HG02852 (cell line): ENCODE measurements around the gene NCK2.

Experiments
- ATAC-seq: cut with Tn5 transposase; IDR thresholded peaks from one replicate; pipeline ENCODE4 v1.9.1; 2021; ENCODE audit warnings: mild to moderate bottlenecking, moderate library complexity; ENCODE audit not compliant: unreplicated experiment

Gene NCK2

DNA sequence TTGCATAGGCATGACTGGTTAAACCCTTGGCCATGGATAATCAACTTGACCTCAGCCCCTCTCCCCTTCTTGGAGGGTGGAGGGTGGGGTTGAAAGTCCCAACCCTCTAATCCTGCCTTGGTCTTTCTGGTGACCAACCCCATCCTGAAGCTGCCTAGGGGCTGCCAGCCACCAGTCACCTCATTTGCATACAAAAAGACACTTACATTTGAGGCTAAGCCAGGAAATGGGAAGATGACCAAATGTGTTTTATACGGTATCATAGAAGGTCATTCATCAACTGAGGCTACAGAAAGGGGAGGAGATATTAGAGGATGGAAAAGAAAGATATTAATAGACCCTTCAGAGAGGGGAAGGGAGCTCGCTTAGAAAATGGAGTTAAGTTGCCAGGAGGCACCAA is 96.8 kb downstream of the NCK2 start:
- ATAC-seq = no peak

DNA sequence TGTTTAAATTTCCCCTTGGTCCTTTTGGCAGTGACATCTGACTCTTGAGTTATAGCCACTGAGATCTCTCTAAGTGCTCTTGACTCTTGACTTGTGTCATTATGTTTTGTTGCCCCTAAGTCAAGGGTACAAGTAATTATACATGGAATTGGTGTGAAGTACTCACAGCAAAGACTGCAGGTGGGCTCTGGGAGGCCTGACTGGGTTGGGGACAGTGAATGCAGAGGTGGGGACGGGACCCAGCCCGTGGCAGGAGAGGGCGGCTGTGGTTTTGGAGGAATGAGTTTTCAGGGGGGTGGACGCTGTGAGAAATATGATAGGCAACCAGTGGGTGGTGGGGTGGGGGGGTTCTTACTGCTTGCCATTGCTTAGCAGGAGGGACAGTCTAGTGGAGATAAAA is 97.8 kb downstream of the NCK2 start:
- ATAC-seq = no peak

DNA sequence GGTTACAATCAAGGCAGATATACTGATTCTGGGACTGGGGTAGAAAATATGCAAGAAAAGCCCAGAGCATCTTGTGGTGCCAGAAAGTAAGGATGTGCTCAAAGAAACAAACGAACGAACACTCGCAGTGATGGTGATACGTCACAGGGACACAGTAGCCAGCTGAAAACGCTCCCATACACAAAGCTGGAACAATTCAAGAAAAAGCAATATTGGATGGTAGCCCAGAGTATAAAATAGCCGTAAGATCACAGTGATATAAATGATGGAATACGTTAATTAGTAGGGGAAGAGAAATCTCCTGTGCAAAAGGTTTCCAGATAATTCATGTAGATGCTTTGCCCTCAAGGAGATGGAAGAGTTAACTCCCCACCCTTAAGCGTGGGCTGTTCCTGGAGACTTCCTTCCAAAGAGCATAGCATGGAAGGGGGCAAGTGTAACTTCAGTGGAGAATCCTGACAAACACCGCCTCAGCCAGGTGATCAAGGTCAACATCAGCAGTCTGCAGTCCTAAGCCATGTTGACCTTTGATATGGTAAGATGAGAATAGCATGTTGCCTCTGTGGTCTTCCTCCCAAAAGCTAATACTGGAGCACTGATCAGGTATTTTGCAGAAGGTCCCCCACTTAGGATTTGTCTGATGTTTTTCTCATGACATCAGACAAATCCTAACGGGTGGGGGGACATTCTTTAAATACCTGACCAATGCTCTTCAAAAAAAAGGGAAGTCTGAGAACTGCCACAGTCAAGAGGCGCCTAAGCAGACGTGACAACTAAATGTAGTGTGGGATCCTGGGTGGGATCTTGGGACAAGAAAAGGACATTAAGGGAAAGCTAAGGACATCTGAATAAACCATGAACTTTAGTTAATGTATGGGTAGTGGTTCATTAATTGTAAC is 99.0 kb downstream of the NCK2 start:
- no peak for ATAC-seq

DNA sequence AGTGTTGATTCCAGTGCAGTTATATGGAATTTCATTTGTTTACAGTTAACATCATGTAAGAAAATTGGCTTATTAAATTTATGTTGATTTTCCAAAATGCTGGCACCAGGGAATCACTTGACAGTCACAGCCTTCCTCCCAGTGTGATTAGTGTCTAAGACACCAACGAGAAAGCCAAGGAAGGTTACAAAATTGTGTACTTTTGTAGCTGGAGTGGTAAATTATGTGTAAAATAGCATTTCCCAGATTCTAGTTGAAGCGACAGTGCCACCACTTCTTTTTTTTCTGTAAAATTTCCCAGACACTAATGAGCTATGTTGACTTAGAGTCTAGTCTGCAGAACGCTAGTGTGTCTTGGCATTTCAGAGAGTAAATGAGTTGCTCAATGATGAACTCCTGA is 101.3 kb downstream of the NCK2 start:
- ATAC-seq = no peak

DNA sequence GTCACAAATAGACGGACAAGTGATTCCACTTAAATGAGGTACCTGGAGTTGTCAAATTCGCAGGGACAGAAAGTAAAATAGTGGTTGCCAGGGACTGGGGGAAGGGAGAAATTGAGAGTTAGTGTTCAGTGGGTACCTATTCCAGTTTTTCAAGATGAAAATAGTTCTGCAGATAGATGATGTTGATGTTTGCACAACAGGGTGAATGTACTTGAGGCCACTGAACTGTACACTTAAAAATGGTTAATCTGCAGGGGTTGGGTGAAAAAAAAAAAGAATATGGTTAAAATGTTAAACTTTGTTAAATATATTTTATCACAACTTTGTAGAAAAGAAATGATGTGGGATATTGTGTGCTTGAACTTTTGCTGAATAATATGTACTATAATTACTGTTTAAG is 102.3 kb downstream of the NCK2 start:
- no peak for ATAC-seq

DNA sequence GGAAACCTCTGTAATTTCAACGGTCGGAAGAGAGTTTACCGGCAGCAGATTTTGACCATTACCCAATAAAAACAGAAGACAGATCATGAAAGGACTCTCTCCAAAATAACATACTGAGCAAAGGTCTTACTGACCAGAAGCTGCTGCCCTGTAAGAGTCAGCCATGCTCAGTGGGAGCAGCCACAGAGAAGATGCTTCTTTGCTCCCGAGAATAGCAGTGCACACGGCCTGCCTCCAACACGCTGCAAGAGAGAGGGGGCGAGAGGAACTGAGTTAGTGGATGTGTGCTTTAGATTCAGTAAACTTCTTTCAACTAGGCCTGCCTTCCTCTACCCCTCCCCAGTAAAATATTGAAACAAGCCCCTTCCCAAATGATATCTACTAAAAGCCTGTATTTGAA is 103.7 kb downstream of the NCK2 start:
- no peak for ATAC-seq

DNA sequence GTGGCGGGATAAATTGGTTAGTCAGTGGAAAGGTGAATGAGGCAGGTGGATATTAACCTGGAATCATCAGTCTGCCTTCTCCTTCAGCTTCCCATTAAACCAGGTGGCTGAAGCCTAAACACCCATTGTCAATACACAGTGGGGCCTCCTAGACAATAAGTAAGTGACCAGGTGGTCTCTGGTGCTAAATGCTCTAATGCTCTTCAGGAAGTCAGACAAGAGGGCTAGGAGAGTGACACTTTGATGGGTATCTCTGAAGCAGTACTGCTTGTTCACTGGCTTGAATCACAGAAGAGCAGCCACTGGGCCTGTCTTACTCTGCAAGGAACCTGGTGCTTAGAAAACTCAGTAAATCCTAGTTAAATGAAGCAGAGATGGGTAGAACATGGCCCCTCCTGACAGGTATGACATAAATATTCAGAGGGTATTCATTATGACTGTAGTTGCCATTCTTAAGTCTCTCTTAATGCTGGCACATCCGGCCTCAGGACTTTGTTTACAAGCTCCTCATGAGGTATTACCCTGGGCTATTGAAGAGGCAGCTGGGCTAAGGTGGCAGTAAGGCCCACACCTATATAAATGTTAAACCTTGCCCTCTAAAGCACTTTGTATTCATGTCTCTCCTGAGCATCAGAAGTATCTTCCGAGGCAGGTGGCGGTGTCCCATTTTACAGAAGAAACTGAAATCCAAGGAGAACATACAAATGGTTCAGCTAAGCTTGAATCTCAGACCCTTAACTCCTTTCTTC is 104.9 kb downstream of the NCK2 start:
- ATAC-seq = no peak

DNA sequence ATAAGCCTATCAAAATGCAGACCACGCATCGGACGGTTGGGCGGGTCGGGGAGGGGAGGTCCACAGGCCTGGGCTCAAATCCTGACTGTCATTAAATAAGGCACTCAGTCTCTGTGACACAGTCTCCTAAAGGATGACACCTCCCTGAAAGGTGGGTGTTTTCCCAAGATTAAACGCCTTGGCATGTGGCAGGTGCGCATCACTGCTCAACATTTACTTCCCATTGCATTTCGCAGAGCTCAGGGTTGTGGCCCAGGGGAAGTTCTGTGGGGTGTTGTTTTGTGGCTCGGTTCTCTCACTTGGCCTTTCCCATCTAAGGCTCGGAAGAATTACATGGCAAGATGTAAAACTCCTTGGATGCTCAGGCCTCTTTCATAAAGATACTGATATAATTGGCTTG is 107.4 kb downstream of the NCK2 start:
- no peak for ATAC-seq

DNA sequence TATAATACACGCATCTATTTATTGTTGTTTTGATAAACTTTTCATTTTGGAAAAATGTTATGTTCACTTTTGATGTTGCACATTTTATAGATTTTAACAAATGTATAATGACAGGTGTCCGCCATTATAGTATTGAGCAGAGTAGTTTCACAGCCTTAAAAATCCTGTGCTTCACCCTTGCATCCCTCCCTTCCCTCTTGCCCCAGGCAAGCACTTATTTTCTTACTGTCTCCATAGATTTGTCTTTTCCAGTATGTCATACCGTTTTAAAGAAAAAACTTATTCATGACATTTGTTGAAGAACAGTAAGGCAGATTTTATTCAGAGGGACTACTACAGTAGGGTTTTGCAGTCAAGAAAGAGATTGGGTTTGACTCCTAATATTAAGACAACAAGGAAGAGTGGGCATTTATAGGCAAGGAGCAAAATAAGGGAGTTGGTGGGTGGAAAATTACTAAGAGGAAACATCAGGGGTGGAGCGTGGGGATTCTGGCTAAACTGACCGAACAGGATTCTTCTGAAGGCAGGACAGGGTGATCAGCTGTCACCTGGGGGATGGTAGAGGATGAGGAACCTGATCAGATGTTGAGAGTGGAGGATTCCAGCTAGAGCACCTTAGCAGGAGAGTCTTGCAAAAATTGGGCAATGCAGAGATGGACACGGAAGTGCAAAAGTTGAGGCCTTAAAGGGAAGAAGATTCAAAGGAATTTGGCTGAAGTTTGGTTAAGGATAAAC is 108.8 kb downstream of the NCK2 start:
- ATAC-seq = no peak

DNA sequence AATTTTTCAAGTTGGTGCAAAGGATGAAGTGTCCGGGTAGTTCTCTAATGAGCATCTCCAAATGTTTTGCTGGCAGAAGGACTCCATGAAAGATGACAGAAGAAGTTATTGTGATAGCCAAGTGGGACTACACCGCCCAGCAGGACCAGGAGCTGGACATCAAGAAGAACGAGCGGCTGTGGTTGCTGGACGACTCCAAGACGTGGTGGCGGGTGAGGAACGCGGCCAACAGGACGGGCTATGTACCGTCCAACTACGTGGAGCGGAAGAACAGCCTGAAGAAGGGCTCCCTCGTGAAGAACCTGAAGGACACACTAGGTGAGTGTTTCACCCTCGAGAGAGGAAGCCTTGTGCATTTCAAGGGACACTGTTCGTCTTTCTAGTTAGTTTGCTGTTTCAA is 110.3 kb downstream of the NCK2 start:
- no peak for ATAC-seq

DNA sequence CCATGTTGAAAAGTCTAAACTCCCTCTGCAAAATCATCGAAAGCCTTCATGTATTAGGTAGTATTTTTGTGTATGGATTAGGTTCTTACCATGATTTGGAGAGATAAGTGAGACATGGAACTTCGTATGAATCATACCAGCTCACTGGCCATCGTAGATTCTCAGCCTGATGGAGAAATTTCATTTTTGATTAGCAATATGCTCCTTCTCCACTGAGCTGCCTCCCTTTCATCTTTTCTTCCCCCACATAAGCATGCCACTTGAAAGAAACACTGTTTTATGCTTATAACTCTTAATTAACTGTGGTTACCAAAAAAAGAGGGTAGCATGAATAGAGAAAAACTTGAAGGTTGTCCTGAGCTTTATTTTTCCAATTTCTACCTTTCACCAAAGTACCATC is 111.9 kb downstream of the NCK2 start:
- ATAC-seq = no peak

DNA sequence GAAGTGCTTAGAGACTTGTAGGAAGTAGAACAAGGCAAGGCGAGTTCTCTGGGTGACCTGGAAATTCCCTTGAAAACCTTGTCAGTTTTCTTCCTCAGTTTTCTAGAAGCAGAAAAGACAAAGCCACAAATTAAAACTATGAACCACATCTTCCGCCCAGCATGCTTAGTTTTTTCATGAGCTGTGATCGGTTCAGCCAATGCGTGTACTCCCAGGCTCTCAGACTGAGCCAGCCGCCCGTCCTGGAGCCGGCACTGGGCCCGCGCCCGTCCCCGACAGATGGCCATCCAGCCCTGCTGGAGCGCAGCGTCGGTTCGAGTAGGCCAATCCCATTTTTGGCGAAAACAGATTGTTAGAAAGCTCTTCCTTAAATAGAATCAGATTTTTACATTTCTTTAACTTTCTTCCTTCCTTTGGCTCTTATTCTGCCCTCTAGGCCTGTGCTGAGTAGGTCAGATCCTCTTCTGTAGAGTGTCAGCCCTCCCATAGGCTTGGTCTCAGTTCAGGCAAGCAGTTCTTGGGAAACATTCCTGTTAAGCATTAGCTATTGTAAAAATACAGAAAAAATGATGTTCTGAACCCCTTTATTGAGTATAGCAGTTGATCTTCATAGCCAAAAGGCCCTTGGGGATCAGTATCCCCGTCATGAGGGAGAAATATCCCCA is 112.5 kb downstream of the NCK2 start:
- ATAC-seq = no peak

DNA sequence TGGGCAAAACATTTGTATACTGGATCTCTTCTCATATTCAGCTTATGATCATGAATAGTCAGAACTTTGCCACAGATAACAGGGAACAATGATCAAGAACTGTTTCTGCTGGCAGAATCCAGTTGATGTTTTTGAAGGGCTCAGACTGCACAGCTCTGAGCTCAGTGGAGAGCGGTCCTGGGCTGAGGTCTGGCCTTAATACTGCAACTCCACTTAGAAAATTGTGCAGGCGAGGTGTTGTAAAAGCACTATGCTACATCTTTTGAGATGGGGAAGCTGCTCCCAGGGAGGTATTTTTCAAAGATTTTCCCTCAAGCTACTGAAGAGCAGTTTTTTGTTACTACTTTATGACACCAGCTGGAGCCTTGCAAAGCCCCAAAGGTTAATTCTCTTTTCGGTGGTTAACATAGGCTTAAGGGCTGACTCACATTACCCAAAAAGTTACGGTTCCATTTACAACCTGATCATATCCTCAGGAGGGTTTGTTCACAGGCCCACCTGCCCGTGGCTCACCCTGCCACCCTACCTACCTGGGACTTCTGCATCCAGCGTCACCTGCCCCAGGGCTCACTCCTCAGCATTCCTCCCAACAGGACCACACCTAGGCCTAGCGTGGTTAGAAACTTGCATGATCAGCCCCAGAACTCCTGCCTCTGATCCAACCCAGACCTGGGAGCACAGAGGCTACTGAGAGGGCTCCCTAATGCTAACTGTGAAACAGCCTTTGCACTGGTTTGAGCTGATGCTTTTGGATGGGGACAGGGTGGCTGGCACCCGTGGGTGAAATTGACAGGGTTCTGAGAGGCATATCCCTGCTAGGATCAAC is 114.4 kb downstream of the NCK2 start:
- ATAC-seq = peak; percentile 53

DNA sequence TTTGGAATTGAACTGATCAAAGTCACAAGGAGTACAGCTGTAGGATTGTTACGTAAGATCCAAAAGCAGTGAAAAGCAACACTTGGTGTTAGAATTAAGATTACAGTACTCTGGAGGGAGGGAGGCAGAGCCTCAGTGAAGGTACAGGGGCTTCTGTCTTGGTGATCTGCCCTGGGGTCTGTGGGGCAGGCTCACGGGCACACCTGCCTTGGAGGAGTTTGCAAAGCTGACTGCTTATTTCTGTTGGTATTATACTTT is 114.9 kb downstream of the NCK2 start:
- ATAC-seq = no peak

DNA sequence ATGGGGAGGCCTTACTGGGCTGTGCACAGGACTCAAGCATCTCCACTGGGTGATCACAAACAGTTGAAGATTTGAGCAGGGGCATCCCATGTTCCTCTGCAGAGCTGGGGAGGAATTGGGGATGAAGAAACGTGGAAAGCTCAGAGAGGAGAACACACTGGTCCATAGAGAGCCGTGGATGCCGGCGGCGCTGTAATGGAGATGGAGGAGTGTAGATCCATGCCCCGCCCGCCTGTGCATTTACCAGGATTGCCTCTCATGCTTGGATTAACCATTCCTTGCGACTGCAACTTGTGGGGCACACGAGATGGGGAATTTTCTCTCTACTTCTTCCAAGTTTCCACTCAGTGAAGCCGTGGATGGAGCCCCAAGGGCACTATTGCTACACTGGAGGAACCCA is 115.9 kb downstream of the NCK2 start:
- no peak for ATAC-seq

DNA sequence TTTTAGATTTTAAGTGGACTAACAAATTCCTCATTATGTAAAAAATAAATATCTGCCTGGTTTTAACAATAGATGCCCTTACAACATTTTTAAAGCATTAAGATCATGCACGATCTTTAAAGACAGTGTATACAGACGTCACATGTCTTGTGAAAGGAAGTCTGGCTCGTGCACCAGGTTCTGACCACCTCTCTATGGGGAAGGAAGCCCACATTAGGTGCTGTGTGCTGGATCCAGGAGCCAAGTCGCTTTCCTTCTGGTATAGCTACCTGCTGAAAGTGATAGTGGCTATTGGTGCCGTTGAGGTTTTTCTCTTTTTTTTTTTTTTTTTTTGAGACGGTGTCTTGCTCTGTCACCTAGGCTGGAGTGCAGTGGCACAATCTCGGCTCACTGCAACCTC is 116.5 kb downstream of the NCK2 start:
- no peak for ATAC-seq

DNA sequence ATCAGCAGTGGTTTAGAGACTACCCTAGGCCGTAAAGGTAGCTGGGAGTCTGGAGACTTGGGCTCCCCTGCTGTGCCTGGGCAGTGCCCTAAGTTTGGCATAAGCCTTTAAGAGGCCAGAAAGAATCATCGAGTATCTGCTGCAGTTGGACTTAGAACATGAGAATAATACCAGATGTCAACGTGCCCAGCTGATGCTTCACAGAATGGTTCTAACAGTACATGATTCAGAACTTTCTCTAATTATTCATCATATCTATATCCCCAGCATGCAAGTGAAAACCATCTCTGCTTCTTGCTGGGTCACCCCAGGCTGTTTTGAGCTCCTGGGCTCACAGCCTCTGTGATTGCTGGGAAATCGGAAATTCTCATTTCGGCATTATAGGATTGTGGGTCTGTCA is 118.1 kb downstream of the NCK2 start:
- no peak for ATAC-seq

DNA sequence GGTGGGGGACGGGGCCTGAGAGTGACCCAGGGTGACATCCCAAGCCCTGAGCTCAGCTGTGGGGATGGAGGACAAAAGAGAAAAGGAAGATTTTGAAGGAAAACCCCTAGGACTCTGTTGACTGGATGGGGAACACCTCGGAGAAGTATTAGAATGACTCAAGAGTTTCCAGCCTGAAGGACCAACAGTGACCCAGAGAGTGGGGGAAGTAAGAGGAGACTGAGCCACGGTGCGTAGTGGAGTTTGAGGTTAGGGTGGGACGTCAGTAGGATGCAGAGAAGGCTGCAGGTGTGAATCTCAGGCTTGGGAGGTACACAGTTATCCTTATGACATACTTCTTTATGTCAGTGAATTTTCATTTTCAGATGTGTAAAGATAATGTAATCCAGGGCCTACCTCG is 119.5 kb downstream of the NCK2 start:
- ATAC-seq = no peak

DNA sequence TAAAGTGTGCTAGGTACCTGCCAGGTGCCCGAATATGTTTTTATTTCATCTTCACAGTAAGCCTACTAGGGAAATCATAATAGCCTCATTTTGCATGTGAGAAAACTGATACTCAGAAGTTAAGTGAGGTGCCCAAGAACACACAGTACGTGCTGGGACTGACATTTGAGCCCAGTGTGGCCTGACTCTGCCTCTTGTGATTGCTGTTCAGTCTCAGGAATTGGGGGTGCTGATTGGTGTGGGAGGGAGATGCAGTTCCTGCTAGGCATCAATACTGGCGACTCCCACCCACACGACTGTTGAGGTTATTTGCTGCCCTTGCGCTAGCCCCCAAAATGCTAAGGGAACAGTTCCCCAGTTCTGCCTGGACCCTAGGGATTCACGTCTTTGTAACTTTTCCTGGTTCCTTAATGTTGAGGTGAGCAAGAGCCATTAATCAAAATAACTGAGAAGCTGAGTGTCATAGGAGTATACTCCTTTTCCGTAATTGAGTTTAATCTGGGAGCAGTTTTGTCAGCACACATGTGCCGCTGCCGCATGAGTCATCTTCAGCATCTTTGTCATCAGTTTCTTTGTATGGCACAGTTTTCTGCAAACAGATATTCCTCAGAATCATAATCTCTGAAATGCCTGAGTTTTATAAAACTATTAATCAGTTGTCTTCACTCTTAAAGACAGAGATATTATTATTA is 120.7 kb downstream of the NCK2 start:
- ATAC-seq = no peak
